Fibroblast of skin of left biceps (primary cell): Measurements from ENCODE around the gene APLP1.
"Not testable (repeated sequence)": the region's sequence is repeated elsewhere in the genome, so short reads cannot be mapped to it uniquely, and the experiment has no call there.

ENCODE experiments used
- DNase-seq, 2 experiments: peaks; one replicate each; pipeline ENCODE4 v3.0.0-alpha.2; 2013; ENCODE audit warnings: low read depth in 2 of 2

APLP1 gene

GRCh38 chr19:35868172-35868822 is at the start of gene APLP1:
TSS of gene APLP1 (plus strand) at chr19:35868574. CDS start at chr19:35868637, 63 bp downstream.
- no peak for DNase-seq

GRCh38 chr19:35822579-35822978 is 45.8 kb upstream of the APLP1 start:
- no peak for DNase-seq

GRCh38 chr19:35824150-35824549 is 44.2 kb upstream of the APLP1 start:
- no peak for DNase-seq

- DNase-seq = peak; percentile 21 to 25
These were observed 39.6 kb upstream of the APLP1 start for GRCh38 chr19:35828692-35829301.

- DNase-seq = no peak
These were observed 37.4 kb upstream of the APLP1 start for GRCh38 chr19:35830986-35831385.

- no peak for DNase-seq
These were observed 36.3 kb upstream of the APLP1 start for GRCh38 chr19:35832054-35832453.

- no peak for DNase-seq
These were observed 34.4 kb upstream of the APLP1 start for GRCh38 chr19:35833972-35834371.

GRCh38 chr19:35836096-35836495 is 32.3 kb upstream of the APLP1 start:
- not testable (repeated sequence) for DNase-seq

- no peak for DNase-seq
These were observed 26.3 kb upstream of the APLP1 start for GRCh38 chr19:35841961-35842595.

- no peak for DNase-seq
These were observed 25.6 kb upstream of the APLP1 start for GRCh38 chr19:35842666-35843272.

- no peak for DNase-seq
These were observed 24.5 kb upstream of the APLP1 start for GRCh38 chr19:35843676-35844481.

GRCh38 chr19:35844482-35845214 is 23.7 kb upstream of the APLP1 start:
- no peak for DNase-seq

- no peak for DNase-seq
These were observed 22.9 kb upstream of the APLP1 start for GRCh38 chr19:35845215-35846037.

GRCh38 chr19:35846038-35846668 is 22.2 kb upstream of the APLP1 start:
- DNase-seq = no peak

GRCh38 chr19:35847911-35848310 is 20.5 kb upstream of the APLP1 start:
- DNase-seq = no peak

GRCh38 chr19:35848486-35848885 is 19.9 kb upstream of the APLP1 start:
- DNase-seq = no peak

- DNase-seq = no peak
These were observed 19.4 kb upstream of the APLP1 start for GRCh38 chr19:35848919-35849505.

GRCh38 chr19:35851213-35852028 is 17.0 kb upstream of the APLP1 start:
- no peak for DNase-seq
